ENCODE data around the gene MEPCE. TPM values are rescaled to one million over a fixed set of nuclear protein-coding genes. Genes with fewer than 3 reads are reported as not detected.
"Not testable (repeated sequence)": the region's sequence is repeated elsewhere in the genome, so short reads cannot be mapped to it uniquely, and the experiment has no call there.

MEPCE gene
- total RNA-seq, 1 experiment from 2014 or later = 49.7 TPM

DNA sequence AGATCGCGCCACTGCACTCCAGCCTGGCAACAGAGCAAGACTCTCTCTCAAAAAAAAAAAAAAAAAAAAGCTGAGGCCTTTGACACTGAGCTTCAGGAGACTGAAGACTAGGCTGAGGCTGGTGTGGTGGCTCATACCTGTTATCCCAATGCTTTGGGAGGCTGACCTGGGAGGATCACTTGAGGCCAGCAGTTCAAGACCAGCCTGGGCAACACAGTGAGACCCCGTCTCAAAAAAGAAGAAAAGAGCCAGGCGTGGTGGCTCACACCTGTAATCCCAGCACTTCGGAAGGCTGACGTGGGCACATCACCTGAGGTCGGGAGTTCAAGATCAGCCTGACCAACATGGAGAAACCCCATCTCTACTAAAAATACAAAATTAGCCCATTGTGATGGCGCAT, 17.7 kb downstream of the MEPCE start:
- not testable (repeated sequence) for DNase-seq (ENCODE audit: low read depth)

GRCh38 chr7:100449190-100449795, 19.7 kb downstream of the MEPCE start:
- DNase-seq (ENCODE audit: low read depth) = no peak
- in situ Hi-C loops (cut with HindIII; ENCODE audit: low pct_unique_long_range_greater_than_20kb, low sequenced_read_pairs) = no loop called here

More for the DNA sequence above, 17.7 kb downstream of the MEPCE start:
- in situ Hi-C loops (cut with HindIII; ENCODE audit: low pct_unique_long_range_greater_than_20kb, low sequenced_read_pairs) = not testable (repeated sequence)

DNA sequence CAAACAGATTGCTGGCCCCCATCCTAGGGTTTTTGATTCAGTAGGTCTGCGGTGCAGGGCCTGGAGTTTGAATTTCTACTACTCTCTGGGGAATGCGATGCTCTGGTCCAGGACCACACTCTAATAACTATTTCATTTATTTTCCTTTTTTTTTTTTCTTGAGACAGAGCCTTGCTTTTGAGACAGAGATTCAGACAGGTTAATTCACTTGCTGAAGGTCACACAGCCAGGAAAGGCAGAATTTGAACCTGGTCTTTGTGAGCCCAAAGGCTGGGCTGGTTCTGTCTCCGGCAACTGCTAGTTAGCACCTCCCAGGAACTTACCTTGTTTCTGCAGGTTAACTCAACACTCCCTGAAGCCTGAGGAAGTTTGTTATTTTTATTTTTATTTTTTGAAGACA, 22.9 kb downstream of the MEPCE start:
- in situ Hi-C loops (cut with HindIII; ENCODE audit: low pct_unique_long_range_greater_than_20kb, low sequenced_read_pairs) = no loop called here
- no peak for DNase-seq (ENCODE audit: low read depth)

- in situ Hi-C loops (cut with HindIII; ENCODE audit: low pct_unique_long_range_greater_than_20kb, low sequenced_read_pairs); DNase-seq (ENCODE audit: low read depth): not testable (repeated sequence)
These were observed 24.2 kb downstream of the MEPCE start for GRCh38 chr7:100453854-100454253.

DNA sequence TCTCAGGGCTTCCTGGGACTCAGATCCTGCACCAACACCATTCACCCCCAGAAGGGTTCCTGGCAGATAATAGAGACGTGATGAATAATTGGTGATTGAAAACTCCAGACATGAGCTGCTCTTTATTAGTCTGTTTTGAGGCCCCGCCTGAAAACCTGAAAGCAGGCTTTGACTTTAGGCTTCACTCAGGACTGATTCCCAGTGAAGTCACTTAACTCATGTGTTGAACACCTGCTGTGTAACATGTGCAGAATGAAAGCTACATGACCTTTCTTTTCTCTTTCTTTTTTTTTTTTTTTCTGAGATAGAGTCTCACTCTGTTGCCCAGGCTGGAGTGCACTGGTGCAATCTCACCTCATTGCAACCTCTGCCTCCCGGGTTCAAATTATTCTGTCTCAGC, 25.6 kb downstream of the MEPCE start:
- in situ Hi-C loops (cut with HindIII; ENCODE audit: low pct_unique_long_range_greater_than_20kb, low sequenced_read_pairs) = no loop called here
- DNase-seq (ENCODE audit: low read depth) = no peak

GRCh38 chr7:100456562-100456961, 26.9 kb downstream of the MEPCE start:
- in situ Hi-C loops (cut with HindIII; ENCODE audit: low pct_unique_long_range_greater_than_20kb, low sequenced_read_pairs) = no loop called here

GRCh38 chr7:100457033-100457432, 27.4 kb downstream of the MEPCE start:
- no peak for DNase-seq (ENCODE audit: low read depth)
- in situ Hi-C loops (cut with HindIII; ENCODE audit: low pct_unique_long_range_greater_than_20kb, low sequenced_read_pairs) = no loop called here

More at GRCh38 chr7:100456562-100456961, 26.9 kb downstream of the MEPCE start:
- DNase-seq (ENCODE audit: low read depth) = no peak

- DNase-seq (ENCODE audit: low read depth) = no peak
- in situ Hi-C loops (cut with HindIII; ENCODE audit: low pct_unique_long_range_greater_than_20kb, low sequenced_read_pairs) = no loop called here
These were observed 34.6 kb downstream of the MEPCE start, which contains the start of gene SPACDR for GRCh38 chr7:100464210-100464660. SPACDR (minus strand) TSS chr7:100464260; CDS start chr7:100464025, 235 bp downstream.

GRCh38 chr7:100464791-100465190, 35.2 kb downstream of the MEPCE start:
- in situ Hi-C loops (cut with HindIII; ENCODE audit: low pct_unique_long_range_greater_than_20kb, low sequenced_read_pairs) = no loop called here
- DNase-seq (ENCODE audit: low read depth) = no peak

GRCh38 chr7:100465299-100465698, 35.7 kb downstream of the MEPCE start:
- DNase-seq (ENCODE audit: low read depth) = no peak
- in situ Hi-C loops (cut with HindIII; ENCODE audit: low pct_unique_long_range_greater_than_20kb, low sequenced_read_pairs) = no loop called here

DNA sequence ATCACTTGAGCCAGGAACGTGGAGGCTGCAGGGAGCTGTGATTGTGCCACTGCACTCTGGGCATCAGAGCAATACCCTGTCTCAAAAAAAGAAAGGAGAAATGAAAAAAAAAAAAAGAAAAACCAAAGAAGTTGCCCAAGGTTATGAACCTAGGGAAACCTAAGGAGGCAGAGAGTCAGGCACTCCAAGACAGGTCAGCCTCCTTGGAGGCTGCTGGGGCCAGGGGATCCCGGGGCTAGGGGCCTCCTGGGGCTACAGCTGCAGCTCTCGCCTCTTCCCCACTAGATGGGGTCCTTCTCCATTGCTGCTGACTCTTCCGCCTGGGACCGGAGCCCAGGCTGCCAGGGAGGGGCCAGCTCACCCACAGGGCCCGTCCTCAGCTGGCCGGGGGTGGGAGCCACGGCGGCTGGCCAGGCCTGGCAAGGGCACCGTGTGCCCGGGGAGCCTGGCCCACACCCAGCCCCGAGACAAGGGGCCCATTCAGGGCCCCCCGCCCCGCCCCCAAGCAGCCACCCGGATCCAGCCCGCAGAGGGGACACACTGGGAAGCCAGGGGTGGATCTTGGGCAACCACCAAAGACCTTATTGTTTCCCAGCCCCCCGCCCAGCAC, 36.2 kb downstream of the MEPCE start:
- in situ Hi-C loops (cut with HindIII; ENCODE audit: low pct_unique_long_range_greater_than_20kb, low sequenced_read_pairs) = no loop called here
- no peak for DNase-seq (ENCODE audit: low read depth)

- no peak for DNase-seq (ENCODE audit: low read depth)
- in situ Hi-C loops (cut with HindIII; ENCODE audit: low pct_unique_long_range_greater_than_20kb, low sequenced_read_pairs) = no loop called here
These were observed 37.3 kb downstream of the MEPCE start for GRCh38 chr7:100466653-100467605.

- DNase-seq (ENCODE audit: low read depth) = no peak
- in situ Hi-C loops (cut with HindIII; ENCODE audit: low pct_unique_long_range_greater_than_20kb, low sequenced_read_pairs) = no loop called here
These were observed 38.2 kb downstream of the MEPCE start for GRCh38 chr7:100467638-100468373.

DNA sequence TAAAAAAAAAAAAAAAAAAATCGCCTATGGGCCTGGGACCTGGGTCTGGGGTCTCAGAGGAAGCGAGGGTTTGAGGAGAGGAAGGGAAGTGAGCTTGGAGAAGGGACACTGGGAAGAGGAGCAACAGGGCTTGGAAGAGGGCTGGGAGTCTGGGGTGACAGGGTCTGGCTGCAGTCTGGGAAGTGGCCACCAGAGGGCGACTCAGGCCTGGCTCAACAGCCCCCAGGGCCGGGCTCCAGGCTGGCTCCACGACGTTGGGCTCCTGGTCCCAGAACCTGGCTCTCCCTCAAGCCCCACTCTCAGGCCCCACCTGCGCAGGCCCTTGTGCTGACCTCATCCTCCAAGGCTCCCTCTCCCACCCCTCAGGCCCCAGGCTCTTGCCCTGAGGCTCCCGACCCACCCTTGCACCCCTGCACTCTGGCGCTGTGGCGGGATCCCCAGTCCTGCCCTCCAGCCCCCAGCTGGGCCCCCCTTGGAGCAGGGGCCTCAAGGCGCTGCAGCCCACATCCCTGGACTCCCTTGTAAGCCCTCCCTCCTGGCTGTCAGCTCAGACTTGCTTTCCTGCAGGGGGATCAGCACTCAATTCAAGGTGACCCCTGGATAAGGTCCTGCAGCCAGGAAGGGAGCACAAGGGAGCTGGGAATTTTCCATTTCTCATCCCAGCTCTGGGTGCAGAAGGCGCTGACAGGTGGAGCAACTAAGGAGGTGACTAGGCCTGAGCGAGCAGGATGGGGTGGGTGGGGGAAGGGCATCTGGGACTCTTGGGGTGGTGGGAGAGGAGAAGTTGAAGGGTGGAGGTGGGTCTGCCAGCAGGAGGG, 39.8 kb downstream of the MEPCE start:
- in situ Hi-C loops (cut with HindIII; ENCODE audit: low pct_unique_long_range_greater_than_20kb, low sequenced_read_pairs) = no loop called here
- peak; percentile 36 for DNase-seq (ENCODE audit: low read depth)

DNA sequence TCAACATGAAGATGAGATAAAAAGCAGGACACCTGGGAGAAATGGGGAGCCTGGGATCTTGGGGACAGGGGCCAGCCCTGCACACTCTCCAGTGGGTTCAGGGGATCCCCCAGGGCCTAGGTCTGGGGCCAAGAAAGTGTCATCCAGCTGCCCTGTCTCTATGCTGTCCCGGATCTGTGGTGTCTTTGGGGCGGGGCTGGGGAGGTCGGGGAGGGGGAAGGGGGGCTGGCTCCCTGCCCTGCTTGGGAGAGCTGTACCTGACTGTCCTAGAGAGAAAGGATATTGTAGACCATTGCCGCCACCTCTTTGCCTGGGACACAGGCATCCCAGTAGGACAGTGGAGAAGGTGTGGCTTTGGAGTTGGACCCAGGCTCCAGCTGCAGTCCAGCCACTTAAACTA, 41.4 kb downstream of the MEPCE start:
- DNase-seq (ENCODE audit: low read depth) = no peak
- in situ Hi-C loops (cut with HindIII; ENCODE audit: low pct_unique_long_range_greater_than_20kb, low sequenced_read_pairs) = no loop called here

DNA sequence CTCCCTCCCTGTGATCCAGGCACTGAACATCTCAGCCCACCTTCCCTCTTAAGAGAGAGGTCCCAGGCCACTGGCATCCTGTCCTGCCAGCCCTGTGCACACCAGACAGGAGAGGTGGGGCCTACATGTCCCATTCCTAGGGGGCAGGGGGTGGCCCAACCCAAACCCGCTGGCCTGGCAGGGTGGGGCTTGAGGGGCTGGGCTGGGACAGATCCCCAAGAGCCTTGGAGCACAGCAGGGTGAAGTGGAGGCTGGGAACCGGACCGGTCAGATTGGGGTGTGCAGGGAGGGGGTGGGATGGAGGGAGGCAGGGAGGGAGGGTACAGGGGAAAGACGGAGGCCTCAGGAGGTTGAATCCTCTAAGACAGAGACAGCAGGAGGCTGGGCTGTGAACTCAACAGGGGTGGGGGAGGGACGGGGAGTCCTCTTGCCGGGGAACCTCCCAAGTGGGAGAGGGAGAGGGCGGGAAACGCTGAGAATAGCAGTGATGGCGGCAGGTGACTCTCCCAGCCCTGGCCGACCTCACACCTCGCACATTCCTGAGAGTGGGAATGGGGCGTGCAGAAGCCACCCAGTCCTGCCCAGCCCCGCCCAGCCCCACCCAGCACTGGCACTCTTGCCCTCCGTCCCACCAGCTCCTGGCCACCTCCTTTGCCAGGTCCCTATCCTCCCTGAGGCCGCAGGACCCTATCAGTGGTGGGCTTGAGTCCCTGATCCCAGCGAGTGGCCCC, 42.7 kb downstream of the MEPCE start:
- in situ Hi-C loops (cut with HindIII; ENCODE audit: low pct_unique_long_range_greater_than_20kb, low sequenced_read_pairs) = no loop called here
- no peak for DNase-seq (ENCODE audit: low read depth)

Measured in Caki2 (cell line).